Measurements from ENCODE around the gene IFT81.

IFT81 gene

DNA sequence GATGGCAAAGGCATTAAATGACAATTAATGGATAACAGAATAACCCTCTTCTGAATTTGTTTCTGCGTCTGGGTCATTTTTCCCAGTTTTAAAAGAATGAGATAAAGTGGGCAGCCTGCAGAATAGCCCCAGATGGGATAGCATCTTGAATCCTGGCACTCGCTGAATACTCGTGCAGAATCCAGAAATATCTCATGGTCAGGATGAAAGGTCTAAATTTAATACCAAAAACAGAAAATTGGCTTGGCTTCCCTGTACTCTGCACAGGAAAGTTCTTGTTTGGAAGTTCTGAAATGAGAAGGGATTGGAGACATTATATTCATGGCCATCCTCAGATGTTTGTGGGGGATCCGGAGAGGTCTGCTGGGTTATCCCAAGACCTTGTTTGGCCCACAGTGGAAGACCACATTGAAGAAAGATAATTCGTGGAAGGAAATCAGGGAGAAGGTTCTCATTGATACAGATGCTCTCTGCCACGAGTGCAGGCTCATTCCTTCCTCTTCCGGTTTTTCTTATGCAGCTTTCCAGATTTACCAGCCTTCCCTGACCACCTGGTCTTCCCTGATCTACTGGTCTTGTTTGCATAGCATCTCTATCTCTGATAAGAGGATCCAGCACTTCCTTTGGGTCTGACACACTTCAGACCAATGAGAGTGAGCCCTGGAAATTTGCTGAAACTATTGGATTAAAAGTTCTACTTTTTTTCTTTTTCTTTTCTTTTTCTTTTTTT is 6.0 kb upstream of the IFT81 start:
- TF ChIP-seq, protein P1, sequence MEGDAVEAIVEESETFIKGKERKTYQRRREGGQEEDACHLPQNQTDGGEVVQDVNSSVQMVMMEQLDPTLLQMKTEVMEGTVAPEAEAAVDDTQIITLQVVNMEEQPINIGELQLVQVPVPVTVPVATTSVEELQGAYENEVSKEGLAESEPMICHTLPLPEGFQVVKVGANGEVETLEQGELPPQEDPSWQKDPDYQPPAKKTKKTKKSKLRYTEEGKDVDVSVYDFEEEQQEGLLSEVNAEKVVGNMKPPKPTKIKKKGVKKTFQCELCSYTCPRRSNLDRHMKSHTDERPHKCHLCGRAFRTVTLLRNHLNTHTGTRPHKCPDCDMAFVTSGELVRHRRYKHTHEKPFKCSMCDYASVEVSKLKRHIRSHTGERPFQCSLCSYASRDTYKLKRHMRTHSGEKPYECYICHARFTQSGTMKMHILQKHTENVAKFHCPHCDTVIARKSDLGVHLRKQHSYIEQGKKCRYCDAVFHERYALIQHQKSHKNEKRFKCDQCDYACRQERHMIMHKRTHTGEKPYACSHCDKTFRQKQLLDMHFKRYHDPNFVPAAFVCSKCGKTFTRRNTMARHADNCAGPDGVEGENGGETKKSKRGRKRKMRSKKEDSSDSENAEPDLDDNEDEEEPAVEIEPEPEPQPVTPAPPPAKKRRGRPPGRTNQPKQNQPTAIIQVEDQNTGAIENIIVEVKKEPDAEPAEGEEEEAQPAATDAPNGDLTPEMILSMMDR (IDR thresholded peaks at IDR 0.05; ENCODE audit: borderline replicate concordance, insufficient read depth, low read depth, low read length) = no peak
- no peak overlapping the region for H3K4me3 ChIP-seq (ENCODE audit: low read depth, low read length)

DNA sequence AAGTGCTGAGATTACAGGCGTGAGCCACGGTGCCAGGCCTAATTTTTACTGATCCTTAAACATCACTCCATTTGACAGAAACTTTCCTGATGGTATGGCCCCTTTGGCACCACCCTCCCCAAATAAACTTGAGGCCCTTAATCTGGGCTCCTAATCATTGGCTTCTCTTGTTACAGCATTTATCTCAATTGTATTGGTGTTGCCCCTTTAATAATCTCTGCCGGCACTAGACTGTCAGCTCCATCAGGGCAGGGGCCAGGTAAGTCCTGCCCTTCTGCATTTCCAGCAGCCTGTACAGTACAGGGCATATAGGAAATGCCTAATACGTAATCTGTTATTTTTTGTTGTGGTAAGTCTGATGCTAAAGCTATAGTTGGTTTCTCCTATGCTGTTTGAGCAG is 1.2 kb upstream of the IFT81 start:
- TF ChIP-seq, protein P1 (IDR thresholded peaks at IDR 0.05; ENCODE audit: borderline replicate concordance, insufficient read depth, low read depth, low read length) = no peak
- H3K4me3 ChIP-seq (ENCODE audit: low read depth, low read length) = no peak overlapping the region

DNA sequence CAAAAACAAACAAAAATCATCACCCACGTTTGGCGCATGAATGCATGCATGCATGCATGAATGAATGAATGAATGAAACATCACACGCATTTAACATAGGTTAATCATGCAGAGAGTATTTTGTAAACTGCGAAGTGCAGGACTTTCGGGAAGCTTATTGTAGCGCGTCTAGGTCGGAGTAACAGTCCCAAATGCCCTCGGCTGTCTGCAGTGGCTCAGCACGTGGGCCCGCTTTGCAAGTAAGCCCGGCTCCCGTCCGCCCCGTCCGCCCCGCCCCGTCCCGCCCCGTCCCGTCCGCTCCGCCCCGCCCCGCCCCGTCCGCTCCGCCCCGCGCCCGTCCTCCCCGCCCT is 263 bp upstream of the IFT81 start:
- no peak overlapping the region for H3K4me3 ChIP-seq (ENCODE audit: low read depth, low read length)
- TF ChIP-seq, protein P1 (IDR thresholded peaks at IDR 0.05; ENCODE audit: borderline replicate concordance, insufficient read depth, low read depth, low read length) = no peak

GRCh38 chr12:110126557-110126956 is 2.4 kb downstream of the IFT81 start:
- H3K4me3 ChIP-seq (ENCODE audit: low read depth, low read length) = no peak overlapping the region
- TF ChIP-seq, protein P1 (IDR thresholded peaks at IDR 0.05; ENCODE audit: borderline replicate concordance, insufficient read depth, low read depth, low read length) = no peak

DNA sequence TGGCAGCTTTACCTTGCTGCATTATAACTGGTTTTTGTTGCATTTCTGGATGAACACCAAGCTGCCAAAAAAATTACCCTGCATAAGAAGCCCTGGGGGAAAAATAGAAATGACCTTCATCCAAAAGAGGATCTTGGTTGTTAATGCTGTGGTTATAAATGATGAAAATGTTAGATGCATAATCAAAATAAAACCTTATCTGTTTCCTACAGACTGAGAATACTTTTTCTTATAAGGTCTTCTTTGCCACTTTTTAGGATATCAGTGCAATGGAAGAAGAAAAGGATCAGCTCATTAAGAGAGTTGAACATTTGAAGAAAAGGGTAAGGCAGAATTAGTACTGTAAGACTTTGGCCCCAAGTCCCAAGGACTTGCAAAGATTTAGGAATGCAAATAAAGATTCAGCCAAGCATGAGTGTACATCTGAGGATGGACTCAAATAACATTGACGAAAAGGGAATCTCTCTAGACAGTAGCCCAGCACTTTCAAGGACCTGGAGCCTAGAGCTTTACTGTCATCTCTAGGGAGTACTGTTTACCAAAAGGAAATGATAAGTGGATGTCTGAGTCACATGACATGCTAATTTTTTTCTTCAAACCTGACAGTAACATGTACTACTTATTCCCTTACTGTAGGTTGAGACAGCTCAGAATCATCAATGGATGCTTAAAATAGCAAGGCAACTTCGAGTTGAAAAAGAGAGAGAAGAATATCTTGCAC is 10.7 kb downstream of the IFT81 start:
- H3K4me3 ChIP-seq (ENCODE audit: low read depth, low read length) = no peak overlapping the region
- TF ChIP-seq, protein P1 (IDR thresholded peaks at IDR 0.05; ENCODE audit: borderline replicate concordance, insufficient read depth, low read depth, low read length) = no peak

GRCh38 chr12:110135806-110136205 is 11.6 kb downstream of the IFT81 start:
- TF ChIP-seq, protein P1 (IDR thresholded peaks at IDR 0.05; ENCODE audit: borderline replicate concordance, insufficient read depth, low read depth, low read length) = no peak
- H3K4me3 ChIP-seq (ENCODE audit: low read depth, low read length) = no peak overlapping the region

DNA sequence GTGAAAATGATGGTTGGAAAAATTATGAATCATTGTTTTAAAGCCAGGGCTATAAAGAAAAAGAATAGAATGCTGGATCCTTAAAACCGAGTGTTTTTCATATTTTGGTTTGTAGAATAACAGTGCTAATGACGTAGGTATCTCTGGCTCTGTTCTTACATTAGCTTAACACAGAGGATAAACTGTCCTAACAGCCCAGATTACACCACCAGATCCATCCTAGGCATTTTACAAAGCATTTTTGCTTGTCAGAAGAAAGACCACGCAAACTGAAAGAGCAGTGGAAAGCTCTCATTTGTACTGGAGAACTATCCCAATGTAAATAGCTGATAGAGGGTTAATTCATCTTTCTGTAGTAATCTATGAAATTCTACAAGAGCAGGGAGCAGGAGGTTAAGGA is 13.6 kb downstream of the IFT81 start:
- H3K4me3 ChIP-seq (ENCODE audit: low read depth, low read length) = no peak overlapping the region
- TF ChIP-seq, protein P1 (IDR thresholded peaks at IDR 0.05; ENCODE audit: borderline replicate concordance, insufficient read depth, low read depth, low read length) = no peak
